IgD-negative memory B cell (primary cell): ENCODE measurements around the gene TMEM176A. TPM values are rescaled to one million over a fixed set of nuclear protein-coding genes. Genes with fewer than 3 reads are reported as not detected.

ENCODE experiments used
- H3K27ac Mint-ChIP-seq, 3 donors: one replicate each; pipeline ENCODE4 v1.8.0; 2020 to 2022; ENCODE audit warnings: mild to moderate bottlenecking in 3 of 3, mixed read lengths in 3 of 3, moderate library complexity in 1 of 3
- H3K27me3 Mint-ChIP-seq: one replicate; pipeline ENCODE4 v1.8.0; 2021; ENCODE audit warnings: mixed read lengths
- H3K36me3 Mint-ChIP-seq: one replicate; pipeline ENCODE4 v1.8.0; 2020; ENCODE audit warnings: mild to moderate bottlenecking, mixed read lengths
- H3K4me1 Mint-ChIP-seq, 3 donors: one replicate each; pipeline ENCODE4 v1.8.0; 2020 to 2022; ENCODE audit warnings: mixed read lengths in 3 of 3, mild to moderate bottlenecking in 1 of 3
- H3K4me3 Mint-ChIP-seq, 4 donors: one replicate each; pipeline ENCODE4 v1.8.0; 2020 to 2022; ENCODE audit warnings: mild to moderate bottlenecking in 4 of 4, mixed read lengths in 4 of 4, moderate library complexity in 3 of 4
- H3K9me3 Mint-ChIP-seq, 3 donors: one replicate each; pipeline ENCODE4 v1.8.0; 2020 to 2021; ENCODE audit warnings: mixed read lengths in 3 of 3, mild to moderate bottlenecking in 1 of 3
- polyA plus RNA-seq: library from polyadenylated mRNA; unstranded; fragments of 300-500 nt; fragmentation: Illumina TruSeq; gene quantifications from one replicate; pipeline ENCODE4 v1.2.3, GENCODE V29; 2021

Gene TMEM176A
- polyA plus RNA-seq, 1 donor from 2014 or later: not detected

DNA sequence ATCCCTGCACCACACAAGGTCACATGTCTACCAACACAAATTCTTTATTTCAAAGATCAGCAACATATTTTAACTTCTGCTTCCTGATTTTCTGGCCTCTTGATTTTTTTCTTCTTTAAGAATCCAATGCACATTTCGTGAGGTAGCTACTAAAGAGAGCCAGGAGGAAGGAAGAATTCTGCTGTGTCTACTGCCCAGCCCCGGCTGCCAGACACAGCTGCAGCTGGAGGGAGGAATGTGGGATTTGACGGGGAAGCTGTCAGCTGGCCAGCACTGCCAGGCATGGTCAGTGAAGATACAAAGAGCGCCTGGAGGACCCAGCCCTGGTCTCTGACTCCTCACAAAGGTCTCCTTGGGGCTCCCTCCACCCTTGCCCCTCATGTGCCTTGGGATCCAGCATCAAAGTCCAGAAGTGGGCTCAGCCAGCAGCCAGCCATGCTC lies 44.9 kb downstream of the TMEM176A start:
- H3K36me3 Mint-ChIP-seq: peaks cover 1% of the 10 kb centered on the region
- H3K9me3 Mint-ChIP-seq: peaks cover 0 to 2% (median 0%) of the 10 kb centered on the region in 3 donors
- no peak overlapping the region for H3K27ac Mint-ChIP-seq
- no peak overlapping the region for H3K4me3 Mint-ChIP-seq
- H3K4me1 Mint-ChIP-seq: no peaks in the 10 kb centered on the region
- peaks cover 5% of the 10 kb centered on the region for H3K27me3 Mint-ChIP-seq

DNA sequence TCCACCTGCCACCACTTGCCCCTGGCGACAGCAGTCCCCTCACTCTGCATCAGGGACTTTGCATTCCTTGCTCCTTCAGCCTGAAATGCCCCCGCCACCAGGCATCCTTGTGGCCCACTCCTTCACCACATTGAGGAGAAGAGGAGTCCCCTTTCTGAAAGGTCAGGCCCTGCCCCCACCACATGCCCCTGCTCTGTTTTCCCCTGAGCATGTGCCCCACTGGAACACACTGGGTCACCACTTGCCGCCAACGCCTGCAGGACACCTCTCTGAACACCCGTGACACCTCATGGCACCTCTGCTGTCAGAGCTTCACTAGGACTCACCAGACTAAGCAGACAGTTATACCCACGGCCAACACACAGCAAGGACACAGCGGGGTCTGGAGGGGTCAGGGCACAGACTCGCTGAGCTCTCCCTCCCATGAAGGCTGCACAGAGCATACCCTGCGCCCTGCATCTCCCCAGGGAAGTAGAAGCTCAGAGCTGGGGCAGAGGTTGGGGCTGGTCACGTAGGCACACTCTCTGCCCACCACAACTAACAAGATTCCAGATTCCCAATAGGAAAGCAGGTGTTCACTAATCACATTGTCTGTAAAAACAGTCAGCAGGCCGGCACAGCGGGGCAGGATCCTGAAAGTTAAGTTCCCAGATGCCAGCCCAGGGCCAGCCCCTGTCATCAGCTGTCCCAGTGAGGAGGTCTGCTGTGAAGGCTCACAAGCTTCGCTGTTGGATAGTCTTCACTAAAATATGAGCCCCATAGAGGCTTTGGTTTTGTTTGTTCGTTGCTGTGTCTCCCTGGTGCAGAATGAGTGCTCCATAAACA lies 45.9 kb downstream of the TMEM176A start:
- Mint-ChIP-seq H3K27me3 (peaks cover 8% of the 10 kb centered on the region), H3K4me1 (no peaks in the 10 kb centered on the region), H3K36me3 (peaks cover 1% of the 10 kb centered on the region), H3K9me3 (peaks cover 0 to 2% (median 0%) of the 10 kb centered on the region in 3 donors), H3K27ac (no peak overlapping the region), H3K4me3 (no peak overlapping the region)

DNA sequence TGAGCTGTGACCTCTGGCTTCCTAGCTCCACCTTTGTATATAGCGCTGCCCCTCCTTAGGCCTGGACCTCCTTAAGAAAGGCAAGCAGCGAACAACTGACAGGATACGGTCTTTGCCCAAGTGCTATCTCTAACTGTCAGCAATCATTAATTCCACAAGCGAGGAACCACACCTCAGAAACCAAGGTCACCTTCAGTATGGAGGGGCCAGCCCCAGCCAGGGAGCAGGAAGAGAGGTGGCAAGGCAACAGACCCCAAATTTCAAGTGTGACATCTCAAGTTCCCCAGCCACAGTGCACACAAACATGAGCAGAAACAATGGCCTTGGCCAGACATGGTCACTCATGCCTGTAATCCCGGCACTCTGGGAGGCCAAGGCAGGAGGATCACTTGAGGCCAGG lies 47.0 kb downstream of the TMEM176A start:
- Mint-ChIP-seq H3K4me3 (no peak overlapping the region), H3K27me3 (peaks cover 8% of the 10 kb centered on the region), H3K9me3 (peaks cover 0 to 3% (median 0%) of the 10 kb centered on the region in 3 donors), H3K4me1 (no peaks in the 10 kb centered on the region), H3K36me3 (no peaks in the 10 kb centered on the region), H3K27ac (no peak overlapping the region)

DNA sequence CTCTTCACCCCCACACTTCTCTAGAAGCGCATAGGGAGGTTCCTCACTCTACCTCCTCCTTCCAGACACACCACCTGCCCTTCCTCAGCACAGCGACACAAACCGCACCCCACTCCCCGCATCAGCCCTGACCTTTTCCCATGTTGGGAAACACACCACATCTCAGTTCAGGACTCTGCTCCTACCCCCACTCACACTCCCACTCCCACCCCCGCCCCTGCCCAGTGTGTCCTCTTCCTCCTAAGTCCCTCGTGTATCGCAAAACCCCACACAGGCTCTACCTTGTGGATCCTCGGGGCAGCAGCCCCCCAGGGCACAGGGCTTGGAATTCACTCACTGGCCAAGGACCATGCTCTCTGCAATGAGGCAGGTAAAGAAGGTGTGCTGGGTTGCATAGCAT lies 47.5 kb downstream of the TMEM176A start:
- Mint-ChIP-seq H3K9me3 (peaks cover 0 to 3% (median 0%) of the 10 kb centered on the region in 3 donors), H3K27me3 (peaks cover 14% of the 10 kb centered on the region), H3K27ac (no peak overlapping the region), H3K36me3 (no peaks in the 10 kb centered on the region), H3K4me3 (peak overlapping the region in 1 of 4 donors; percentile 44), H3K4me1 (no peaks in the 10 kb centered on the region)

DNA sequence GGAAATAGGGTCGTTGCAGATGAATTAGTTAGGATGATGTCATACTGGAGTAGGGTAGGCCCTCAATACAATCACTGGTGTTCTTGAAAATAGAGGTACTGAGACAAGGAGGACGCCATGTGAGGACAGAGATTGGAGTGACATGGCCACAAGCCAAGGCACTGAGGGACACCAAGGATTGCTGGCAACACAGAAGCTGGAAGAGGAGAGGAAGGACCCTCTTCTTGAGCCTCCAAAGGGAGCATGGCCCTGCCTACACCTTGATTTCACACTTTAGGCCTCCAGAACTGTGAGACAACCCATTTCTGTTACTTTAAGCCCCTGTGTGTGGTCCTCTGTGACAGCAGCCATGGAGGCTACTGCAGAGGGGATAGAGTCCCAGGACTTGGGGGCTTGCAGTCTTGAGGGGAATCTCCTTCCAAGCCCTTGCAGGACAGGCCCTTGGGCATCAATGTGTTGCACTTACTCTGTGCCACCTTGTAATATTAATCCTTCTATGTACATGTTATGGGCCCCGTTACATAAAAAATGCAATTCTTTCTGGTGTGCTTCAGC lies 48.1 kb downstream of the TMEM176A start:
- Mint-ChIP-seq H3K27ac (peak overlapping the region in 1 of 3 donors; percentile 12), H3K36me3 (no peaks in the 10 kb centered on the region), H3K4me3 (peak overlapping the region in 1 of 4 donors; percentile 44), H3K27me3 (peaks cover 14% of the 10 kb centered on the region), H3K9me3 (peaks cover 0 to 3% (median 0%) of the 10 kb centered on the region in 3 donors), H3K4me1 (no peaks in the 10 kb centered on the region)

DNA sequence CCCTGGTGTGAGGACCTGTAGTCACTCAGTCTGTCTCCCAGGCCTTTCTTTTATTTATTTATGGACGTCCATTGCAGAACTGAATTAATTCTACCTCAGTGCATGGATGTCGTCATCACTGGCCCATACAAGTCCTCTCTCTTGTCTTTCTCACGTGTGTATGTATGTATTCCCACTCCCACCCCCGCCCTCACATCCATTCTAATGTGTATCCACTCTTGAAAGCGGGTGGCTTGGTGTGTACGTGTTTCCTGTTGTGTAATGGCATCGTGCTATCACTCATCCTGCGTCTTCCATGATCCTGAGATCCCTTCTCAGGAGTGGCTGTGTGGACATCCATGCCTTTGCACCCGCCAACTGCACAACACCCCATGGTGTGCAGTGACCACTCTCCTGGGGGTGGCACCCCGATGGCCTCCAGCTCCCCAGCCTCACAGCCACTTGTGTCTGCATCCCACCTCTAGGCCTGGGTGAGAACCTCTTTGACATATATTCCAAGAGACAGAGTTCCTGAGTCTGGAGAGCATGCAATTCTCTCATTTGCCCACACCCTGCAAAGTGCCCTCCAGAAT lies 48.7 kb downstream of the TMEM176A start:
- Mint-ChIP-seq H3K36me3 (no peaks in the 10 kb centered on the region), H3K4me3 (no peak overlapping the region), H3K27ac (peak overlapping the region in 1 of 3 donors; percentile 12), H3K27me3 (peaks cover 19% of the 10 kb centered on the region), H3K4me1 (no peaks in the 10 kb centered on the region), H3K9me3 (peaks cover 0 to 3% (median 0%) of the 10 kb centered on the region in 3 donors)

DNA sequence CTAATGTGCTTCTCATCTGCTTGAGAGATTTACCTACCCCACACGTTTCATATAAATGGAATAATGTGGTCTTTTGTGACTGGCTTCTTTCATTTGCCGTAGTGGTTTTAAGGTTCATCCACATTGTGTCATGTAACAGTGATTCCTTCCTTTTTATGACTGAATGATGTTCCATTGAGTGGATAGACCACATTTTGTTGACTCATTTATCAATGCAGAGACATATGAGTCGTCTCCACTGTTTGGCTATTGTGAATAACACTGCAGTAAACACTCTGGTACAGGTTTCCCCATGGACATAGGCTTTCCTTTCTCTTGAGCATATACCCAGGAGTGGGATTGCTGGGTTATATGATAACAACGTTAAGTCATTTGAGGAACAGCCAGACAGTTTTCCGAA lies 49.7 kb downstream of the TMEM176A start:
- Mint-ChIP-seq H3K36me3 (no peaks in the 10 kb centered on the region), H3K27me3 (peaks cover 20% of the 10 kb centered on the region), H3K9me3 (peaks cover 0 to 3% (median 0%) of the 10 kb centered on the region in 3 donors), H3K4me1 (no peaks in the 10 kb centered on the region), H3K4me3 (no peak overlapping the region), H3K27ac (no peak overlapping the region)

DNA sequence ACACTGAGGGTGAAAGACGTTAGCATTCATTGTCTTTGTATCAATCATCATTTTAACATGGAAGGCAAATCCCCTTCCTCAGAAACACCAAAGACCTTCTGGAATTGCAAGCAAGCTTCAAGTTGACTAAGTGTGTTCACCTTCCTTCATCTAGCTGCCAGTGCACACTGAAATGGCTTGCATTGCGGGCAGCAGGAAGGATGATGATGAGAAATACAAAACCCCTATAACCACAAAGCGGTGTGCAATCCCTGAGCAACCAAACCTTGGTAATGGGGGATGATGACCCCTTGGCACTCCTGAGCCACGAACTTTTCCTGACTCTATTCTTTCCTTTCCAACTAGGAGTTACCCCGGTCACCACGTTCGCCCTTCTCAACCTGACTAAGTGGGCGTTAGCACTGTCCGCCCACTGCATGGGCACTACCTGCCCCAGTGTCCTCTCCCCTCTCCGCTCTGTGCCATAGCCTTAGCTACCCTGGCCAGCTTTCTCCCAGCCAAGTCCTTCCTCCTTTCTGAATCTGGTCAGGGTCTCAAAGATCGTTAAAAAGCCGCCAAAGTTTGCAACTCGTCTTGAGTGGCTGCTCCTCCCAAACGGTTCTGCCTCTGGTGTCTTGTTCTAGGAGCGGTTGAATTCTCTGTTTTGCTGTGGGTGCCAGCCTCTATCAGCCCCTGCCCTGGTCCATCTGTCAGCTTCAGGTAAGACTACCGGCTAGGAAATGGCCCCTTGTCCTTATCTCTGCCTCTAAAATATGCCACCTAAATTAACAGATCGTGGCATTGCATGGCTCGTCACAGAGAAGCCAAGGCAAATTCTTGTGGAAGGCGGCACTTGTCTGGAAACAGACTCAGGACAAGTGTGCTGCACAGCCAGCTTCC lies 51.2 kb downstream of the TMEM176A start:
- Mint-ChIP-seq H3K27me3 (peaks cover 24% of the 10 kb centered on the region), H3K9me3 (peaks cover 0 to 3% (median 0%) of the 10 kb centered on the region in 3 donors), H3K4me1 (no peaks in the 10 kb centered on the region), H3K27ac (no peak overlapping the region), H3K4me3 (no peak overlapping the region), H3K36me3 (no peaks in the 10 kb centered on the region)

DNA sequence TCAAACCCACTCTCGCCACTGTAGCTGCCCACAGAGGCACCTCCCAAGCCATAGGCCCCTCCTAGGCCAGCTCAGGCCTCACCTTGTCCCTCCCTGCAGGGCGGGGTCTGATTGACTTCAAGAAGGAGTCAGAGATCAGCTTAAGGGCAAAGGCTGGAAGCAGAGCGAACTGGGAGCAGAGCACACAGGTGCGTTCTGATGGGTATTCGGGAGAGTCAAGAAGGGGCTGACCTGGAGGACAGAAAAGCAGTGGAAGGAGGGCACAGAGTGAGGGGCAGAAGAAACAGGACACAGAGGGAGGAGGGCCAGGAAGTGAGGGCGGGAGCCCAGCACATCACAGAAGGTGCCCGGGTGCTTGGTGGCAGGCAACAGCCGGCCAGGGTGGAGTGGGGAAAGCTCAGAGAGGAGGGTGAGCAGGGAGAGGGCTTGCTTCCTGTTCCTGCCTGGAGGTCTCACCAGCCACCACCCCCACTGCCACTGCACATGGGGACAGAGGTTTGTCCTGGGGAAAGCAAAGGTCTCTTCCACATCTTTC lies 51.9 kb downstream of the TMEM176A start, which contains the start of gene AOC1:
Gene AOC1 (plus strand): TSS at position 147 of the 535 bp plus-strand sequence. CDS start 3,954 bp downstream, outside the sequence.
- no peaks in the 10 kb centered on the region for H3K36me3 Mint-ChIP-seq
- peaks cover 24% of the 10 kb centered on the region for H3K27me3 Mint-ChIP-seq
- no peaks in the 10 kb centered on the region for H3K4me1 Mint-ChIP-seq
- no peak within 1 kb of the TSS for H3K4me3 Mint-ChIP-seq
- peaks cover 0 to 3% (median 0%) of the 10 kb centered on the region in 3 donors for H3K9me3 Mint-ChIP-seq
- H3K27ac Mint-ChIP-seq: no peak within 1 kb of the TSS

DNA sequence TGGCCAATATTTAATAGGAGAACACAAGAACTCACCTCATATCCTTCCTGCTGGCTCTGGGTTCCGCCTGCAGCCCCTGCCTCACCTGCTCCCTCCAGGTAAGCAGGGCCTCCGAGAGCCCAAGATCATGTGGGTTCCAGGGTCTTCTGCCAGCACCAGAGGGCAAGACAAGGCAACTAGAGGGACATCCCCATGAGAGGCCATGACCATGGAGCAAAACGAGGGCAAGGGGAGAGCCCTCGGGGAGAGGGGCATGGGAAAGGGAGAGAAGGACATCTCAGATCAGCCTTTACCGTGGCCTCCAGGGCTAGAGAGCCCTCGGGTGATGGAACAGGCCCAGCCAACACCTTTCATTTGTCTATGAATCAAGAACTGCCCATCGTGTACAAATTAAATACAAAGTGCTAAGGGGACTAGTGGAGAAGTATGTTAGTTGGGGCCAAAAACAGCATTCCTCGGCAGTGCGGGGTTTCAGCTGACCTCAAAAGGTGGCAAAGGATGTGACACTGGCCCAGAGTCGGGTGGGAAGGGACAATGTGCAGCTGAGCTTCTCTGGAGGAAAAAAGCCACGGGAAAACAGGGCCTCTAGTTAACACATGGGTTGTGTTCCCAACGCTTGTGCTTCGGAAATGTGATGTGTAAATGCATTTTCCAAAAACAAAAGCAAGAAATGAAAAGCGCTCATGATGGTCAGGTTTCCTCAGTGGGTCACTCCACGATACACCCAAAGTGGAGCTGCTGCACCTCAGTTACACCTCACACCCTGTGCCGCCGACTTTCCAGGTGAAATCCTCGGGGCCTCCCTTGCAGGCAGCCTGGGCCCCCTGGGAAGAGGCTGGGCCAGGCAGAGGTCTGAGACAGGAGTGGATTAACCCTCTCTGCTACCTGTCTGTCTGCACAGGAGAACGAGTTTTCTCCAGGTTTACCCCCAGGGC lies 53.8 kb downstream of the TMEM176A start:
- Mint-ChIP-seq H3K9me3 (peaks cover 0 to 3% (median 0%) of the 10 kb centered on the region in 3 donors), H3K4me3 (no peak overlapping the region), H3K36me3 (no peaks in the 10 kb centered on the region), H3K27ac (no peak overlapping the region), H3K4me1 (no peaks in the 10 kb centered on the region), H3K27me3 (peaks cover 25% of the 10 kb centered on the region)

Other genes with a start within 250 kb of the TMEM176A start
- 16.2 TPM for gene GIMAP4, start 233.4 kb upstream of the TMEM176A start, polyA plus RNA-seq
- 4.6 TPM for gene GIMAP6, start 168.4 kb upstream of the TMEM176A start, polyA plus RNA-seq
- gene GIMAP2, start 115.1 kb upstream of the TMEM176A start, polyA plus RNA-seq: 11.9 TPM
- gene GIMAP1, start 84.2 kb upstream of the TMEM176A start, polyA plus RNA-seq: 3.0 TPM
- 16.3 TPM for gene GIMAP5, start 63.4 kb upstream of the TMEM176A start, polyA plus RNA-seq
- 2.4 TPM for gene TMEM176B, start 405 bp upstream of the TMEM176A start, polyA plus RNA-seq
- gene AOC1, start 51.7 kb downstream of the TMEM176A start, polyA plus RNA-seq: 0.11 TPM
- 2.5 TPM for gene KCNH2, start 177.6 kb downstream of the TMEM176A start, polyA plus RNA-seq
- 2.0 TPM for gene NOS3, start 190.2 kb downstream of the TMEM176A start, polyA plus RNA-seq
- 11.2 TPM for gene ATG9B, start 223.7 kb downstream of the TMEM176A start, polyA plus RNA-seq
- 21.6 TPM for gene ABCB8, start 227.7 kb downstream of the TMEM176A start, polyA plus RNA-seq
- not detected for gene ASIC3, start 247.8 kb downstream of the TMEM176A start, polyA plus RNA-seq